Retinal pigment epithelial cell (primary cell): Measurements from ENCODE around the gene TSN.

Experiments used
- DNase-seq: peaks from one replicate; pipeline ENCODE4 v3.0.0-alpha.2; 2010; ENCODE audit warnings: low read depth
- H3K4me3 ChIP-seq: 2 replicates; pipeline ENCODE4 v1.5.1; 2011; ENCODE audit warnings: mild to moderate bottlenecking, low read length, control low read depth, moderate library complexity
- CTCF ChIP-seq: conservative IDR thresholded peaks from 2 replicates; pipeline ENCODE4 v1.5.1; 2011; ENCODE audit warnings: low read depth, low read length, control low read depth, inconsistent platforms

TSN gene

DNA sequence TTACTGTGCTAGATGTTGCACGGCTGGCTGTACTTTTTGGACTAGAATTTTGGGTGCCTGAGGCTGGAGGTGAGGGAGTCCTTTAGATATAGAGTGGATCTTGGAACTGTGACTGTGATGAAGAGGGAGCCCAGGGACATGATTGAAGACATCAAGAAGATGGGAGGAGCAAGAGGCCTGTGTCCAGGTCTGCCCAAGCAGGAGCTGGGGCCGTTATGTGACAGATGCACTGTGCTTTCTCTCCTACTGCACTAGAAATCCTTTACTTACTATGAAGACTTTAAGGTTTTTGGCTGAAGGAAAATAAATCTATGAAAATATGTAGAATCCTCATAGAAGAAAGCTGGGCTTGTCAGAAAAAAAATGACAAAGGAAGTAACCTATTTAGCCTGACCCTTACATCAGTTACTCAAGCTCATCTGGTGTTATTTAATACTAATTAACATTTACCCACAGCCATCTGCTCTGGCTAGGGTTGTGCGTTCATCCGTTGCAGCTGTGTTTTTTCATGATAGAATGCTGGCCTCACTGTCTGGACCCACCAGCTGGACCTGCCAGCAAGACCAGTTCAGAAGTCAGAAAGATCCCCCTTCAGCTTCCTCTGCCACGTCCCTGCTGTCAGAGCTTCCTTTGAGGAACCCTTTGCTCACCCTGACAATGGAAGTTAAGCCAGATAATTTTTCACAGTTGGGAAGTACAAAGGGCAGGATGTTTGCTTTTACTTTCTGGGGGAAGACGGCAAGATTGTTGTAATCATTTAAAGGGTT, 16.7 kb downstream of the TSN start:
- no peak for DNase-seq
- H3K4me3 ChIP-seq: no peak overlapping the region
- no peak for TF ChIP-seq CTCF

DNA sequence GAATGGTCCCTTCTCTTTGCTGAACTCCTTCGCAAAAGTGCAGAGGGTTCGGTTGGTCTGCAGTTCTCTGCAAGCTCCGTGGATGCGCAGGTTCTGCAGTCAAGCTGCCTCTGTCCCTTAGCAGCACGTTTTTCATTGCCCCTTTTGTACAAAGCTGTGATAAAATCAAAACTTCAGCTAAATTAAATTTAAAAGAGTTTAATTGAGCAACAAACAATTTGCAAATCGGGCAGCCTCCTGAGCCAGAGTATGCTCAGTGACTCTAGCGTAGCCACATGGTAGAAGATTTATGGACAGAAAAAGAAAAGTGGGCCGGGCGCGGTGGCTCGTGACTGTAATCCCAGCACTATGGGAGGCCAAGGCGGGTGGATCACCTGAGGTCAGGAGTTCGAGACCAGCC, 18.8 kb downstream of the TSN start:
- no peak overlapping the region for H3K4me3 ChIP-seq
- TF ChIP-seq CTCF: no peak
- DNase-seq: no peak

GRCh38 chr2:121776361-121776760, 20.9 kb downstream of the TSN start:
- DNase-seq: no peak
- TF ChIP-seq CTCF: no peak

DNA sequence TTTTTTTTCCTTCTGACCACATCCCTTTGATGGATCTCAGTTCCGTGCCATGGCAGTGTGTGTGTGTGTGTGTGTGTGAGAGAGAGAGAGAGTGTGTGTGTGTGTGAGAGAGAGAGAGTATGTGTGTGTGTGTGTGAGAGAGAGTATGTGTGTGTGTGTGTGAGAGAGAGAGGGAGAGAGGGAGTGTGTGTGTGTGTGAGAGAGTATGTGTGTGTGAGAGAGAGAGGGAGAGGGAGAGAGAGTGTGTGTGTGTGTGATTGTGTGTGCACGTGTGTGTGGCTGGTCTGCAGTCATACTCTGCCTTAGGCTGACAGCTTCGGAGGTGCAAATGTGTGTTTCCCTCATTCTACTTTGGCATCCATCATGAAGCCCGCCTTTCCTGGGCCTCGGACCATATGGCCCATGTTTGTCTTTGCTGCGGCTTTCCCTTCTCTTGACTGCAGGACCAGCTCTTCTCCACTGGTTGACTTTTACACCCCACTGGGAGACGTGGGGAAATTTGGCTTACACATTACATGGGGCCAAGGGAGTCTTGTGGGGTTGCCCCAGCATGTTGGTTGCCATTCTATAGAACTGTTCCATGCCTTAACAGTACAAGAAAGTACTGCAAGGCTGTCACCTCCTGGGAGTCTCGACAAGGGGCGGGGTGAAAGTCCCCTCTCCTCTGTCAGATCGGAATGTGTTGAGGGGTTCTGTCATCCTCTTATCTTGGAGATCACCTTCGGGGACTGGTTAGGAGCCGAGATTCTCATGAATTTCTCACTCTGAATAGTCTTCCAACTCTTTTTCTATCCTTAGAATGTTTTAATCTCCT, 21.6 kb downstream of the TSN start:
- no peak for DNase-seq
- TF ChIP-seq CTCF: no peak
- H3K4me3 ChIP-seq: no peak overlapping the region

More at GRCh38 chr2:121776361-121776760, 20.9 kb downstream of the TSN start:
- H3K4me3 ChIP-seq: no peak overlapping the region

DNA sequence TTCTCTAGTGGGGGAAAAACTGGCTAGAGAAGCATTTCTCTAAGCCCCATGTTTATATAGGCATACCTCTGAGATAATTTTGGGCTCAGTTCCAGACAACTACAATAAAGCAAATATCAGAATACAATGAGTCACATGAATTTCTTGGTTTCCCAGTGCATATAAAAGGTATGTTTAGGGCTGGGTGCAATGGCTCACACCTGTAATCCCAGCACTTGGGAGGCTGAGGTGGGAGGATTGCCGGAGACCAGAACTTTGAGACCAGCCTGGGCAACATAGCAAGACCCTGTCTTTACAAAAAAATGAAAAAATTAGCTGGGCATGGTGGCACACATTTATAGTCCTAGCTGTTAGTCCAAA, 22.2 kb downstream of the TSN start:
- DNase-seq: peak; percentile 72
- H3K4me3 ChIP-seq: no peak overlapping the region
- TF ChIP-seq CTCF: no peak

GRCh38 chr2:121778741-121779487, 23.5 kb downstream of the TSN start:
- TF ChIP-seq CTCF: no peak
- H3K4me3 ChIP-seq: no peak overlapping the region
- no peak for DNase-seq
